Esophagus muscularis mucosa (tissue), 4 donors: ENCODE results near the gene CHD2.

Source experiments
- CTCF ChIP-seq, 3 experiments: fragments of 200-600 bp in 2 of 3; fragments of 450-650 bp in 1 of 3; sonication (generic) in 2 of 3; IDR thresholded peaks; one replicate each; pipeline ENCODE4 v1.5.1; 2017 to 2019; ENCODE audit warnings: antibody characterized with exemption in 3 of 3, mild to moderate bottlenecking in 2 of 3, moderate library complexity in 1 of 3
- EP300 ChIP-seq: sonication (generic); formaldehyde crosslinking; IDR thresholded peaks from one replicate; pipeline ENCODE4 v1.6.1; 2017; ENCODE audit warnings: antibody characterized with exemption
- POLR2A ChIP-seq: fragments of 450-650 bp; IDR thresholded peaks from one replicate; pipeline ENCODE4 v1.6.1; 2017; ENCODE audit warnings: antibody characterized with exemption, moderate library complexity, mild to moderate bottlenecking, low read depth

- no peak for TF ChIP-seq POLR2A
- no peak for TF ChIP-seq EP300
- peak; percentile 31 to 53 (median 36) for TF ChIP-seq CTCF (IDR thresholded peaks at IDR 0.05)
Measured at GRCh38 chr15:93018574-93018973, 118.5 kb downstream of the CHD2 start.
